ENCODE data around the gene VSIG10L.

The VSIG10L gene

GRCh38 chr19:51311351-51312257, 30.3 kb downstream of the VSIG10L start, which contains the start of gene IGLON5:
Gene IGLON5 (plus strand): TSS chr19:51311644. CDS start chr19:51311848, 204 bp downstream.
- no peak for DNase-seq

GRCh38 chr19:51305479-51305878, 36.5 kb downstream of the VSIG10L start:
- no peak for DNase-seq

GRCh38 chr19:51301266-51301665, 40.7 kb downstream of the VSIG10L start:
- DNase-seq, result no peak

- no peak for DNase-seq
Observed at GRCh38 chr19:51297406-51297805, 44.5 kb downstream of the VSIG10L start.

GRCh38 chr19:51296336-51297093, 45.4 kb downstream of the VSIG10L start:
- DNase-seq, result no peak

- DNase-seq, result no peak
Observed at GRCh38 chr19:51295382-51296126, 46.4 kb downstream of the VSIG10L start.

GRCh38 chr19:51294977-51295375, 47.0 kb downstream of the VSIG10L start:
- no peak for DNase-seq

GRCh38 chr19:51294211-51294976, 47.5 kb downstream of the VSIG10L start:
- no peak for DNase-seq

- no peak for DNase-seq
Observed at GRCh38 chr19:51293571-51294210, 48.2 kb downstream of the VSIG10L start.

- no peak for DNase-seq
Observed at GRCh38 chr19:51292971-51293370, 49.0 kb downstream of the VSIG10L start.

GRCh38 chr19:51289635-51290034, 52.3 kb downstream of the VSIG10L start:
- DNase-seq, result no peak

- DNase-seq, result no peak
Observed at GRCh38 chr19:51285682-51286081, 56.3 kb downstream of the VSIG10L start.

GRCh38 chr19:51282335-51282734, 59.6 kb downstream of the VSIG10L start:
- no peak for DNase-seq

Measured in fibroblast of skin of scalp (primary cell).